GM18907 (cell line): ENCODE results near the gene CABP4.

Source experiments
- ATAC-seq: cut with Tn5 transposase; IDR thresholded peaks from one replicate; pipeline ENCODE4 v1.9.1; 2021; ENCODE audit warnings: mild to moderate bottlenecking, moderate library complexity; ENCODE audit not compliant: unreplicated experiment

The CABP4 gene

GRCh38 chr11:67494371-67495233, 39.4 kb downstream of the CABP4 start:
- ATAC-seq: no peak

GRCh38 chr11:67495234-67496005, 40.3 kb downstream of the CABP4 start:
- ATAC-seq: no peak

DNA sequence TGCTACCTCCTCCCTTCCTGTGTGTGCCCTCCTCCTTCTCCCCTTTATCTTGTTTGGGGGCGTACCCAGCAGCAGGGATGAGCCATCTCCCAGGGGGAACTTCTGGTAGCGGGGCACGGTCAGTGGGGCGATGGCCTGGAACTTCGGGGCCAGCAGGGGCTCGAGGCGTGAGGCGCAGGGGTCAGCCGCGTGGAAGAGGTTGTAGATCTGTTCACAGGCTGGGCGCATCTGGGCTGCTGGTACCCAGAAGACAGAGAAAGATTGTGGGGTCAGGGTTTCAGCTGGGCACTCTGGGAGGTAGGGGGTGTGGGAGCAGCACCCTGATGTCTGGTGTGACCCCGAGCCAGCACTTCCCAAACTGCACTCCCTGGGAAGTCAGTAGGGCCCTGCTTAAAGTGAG, 41.0 kb downstream of the CABP4 start:
- no peak for ATAC-seq

DNA sequence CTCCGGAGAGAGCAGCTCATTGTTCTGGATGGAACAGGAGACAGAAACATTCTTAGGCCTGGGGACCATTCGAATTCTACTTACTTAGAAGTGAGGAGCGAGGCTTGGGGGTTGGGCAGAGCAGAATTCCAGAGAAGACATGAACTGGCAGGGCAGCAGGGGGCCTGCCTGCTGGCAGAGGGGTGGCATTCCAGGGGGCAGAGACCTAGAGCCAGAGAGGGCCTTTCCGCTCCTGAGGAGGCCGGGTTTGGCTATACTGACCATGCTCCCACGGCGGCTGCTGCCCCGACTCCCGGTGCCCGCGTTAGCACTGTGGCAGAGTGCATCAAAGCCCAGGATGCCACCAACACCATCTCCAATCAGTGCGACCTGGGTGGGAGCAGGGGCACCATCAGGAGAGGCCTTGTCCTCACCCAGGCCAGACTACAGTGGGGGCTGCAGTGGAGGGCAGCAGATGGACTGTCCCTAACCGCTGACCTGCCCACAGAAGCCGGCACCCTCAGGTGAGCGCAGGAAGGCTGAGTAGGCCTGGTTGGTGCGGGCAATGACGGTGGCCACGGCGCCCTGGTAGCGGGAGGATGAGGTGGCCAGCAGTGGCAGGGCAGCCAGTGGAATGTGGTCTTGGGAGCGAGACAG, 42.6 kb downstream of the CABP4 start:
- ATAC-seq: no peak

DNA sequence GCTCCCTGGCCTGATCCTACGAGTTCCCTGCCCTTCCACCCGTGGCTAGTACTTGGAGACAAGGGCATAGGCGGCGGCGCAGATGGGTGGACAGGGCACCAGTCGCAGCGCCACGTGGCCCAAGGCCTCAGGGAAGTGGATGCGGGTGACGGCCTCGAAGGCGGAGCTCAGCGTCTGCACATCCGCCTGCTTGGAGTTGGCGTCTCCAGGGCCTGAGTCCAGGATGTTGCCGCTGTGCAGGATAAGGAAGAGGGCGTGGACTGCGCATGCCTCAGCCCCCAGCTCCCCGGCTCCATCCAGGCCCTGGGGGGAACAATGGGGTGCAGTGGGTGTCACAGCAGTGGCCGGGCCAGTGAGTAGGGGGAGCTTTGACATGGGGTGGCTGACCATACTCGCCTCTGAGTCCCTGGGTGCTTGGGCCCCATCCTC, 43.4 kb downstream of the CABP4 start:
- ATAC-seq: no peak

DNA sequence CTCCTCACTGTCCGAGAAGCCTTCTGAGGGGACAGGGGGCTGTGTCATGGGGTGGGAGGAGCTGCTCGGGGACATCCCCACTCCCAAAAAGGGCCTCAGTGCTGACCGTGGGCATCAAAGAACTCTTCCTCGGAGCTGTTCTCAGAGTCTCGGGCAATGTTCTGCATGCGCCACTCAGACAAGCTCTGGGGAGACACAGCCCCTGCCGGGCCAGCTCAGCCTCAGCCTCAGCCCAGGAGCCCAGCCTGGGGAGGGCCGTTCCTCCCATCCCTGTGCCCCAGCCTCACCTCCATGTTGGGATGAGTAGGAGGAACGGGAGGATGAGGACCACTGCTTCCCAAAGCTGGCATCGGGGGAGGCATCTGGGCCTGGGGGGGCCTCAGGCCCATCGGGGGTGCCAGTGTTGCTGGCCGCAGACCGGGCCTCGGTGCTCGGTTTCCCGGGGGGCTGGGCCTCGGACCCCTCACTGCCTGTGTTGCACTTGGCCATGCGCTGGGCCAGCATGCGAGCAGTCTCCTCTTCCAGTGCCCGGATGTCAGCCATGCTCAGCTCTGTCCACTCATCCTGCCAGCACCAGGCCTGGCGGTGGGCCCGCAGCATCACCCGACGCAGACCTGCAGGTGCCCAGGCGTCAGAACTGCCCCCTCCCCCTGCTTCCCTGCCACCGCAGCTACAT, 44.8 kb downstream of the CABP4 start:
- ATAC-seq: no peak

GRCh38 chr11:67500484-67500821, 45.3 kb downstream of the CABP4 start:
- ATAC-seq: no peak

DNA sequence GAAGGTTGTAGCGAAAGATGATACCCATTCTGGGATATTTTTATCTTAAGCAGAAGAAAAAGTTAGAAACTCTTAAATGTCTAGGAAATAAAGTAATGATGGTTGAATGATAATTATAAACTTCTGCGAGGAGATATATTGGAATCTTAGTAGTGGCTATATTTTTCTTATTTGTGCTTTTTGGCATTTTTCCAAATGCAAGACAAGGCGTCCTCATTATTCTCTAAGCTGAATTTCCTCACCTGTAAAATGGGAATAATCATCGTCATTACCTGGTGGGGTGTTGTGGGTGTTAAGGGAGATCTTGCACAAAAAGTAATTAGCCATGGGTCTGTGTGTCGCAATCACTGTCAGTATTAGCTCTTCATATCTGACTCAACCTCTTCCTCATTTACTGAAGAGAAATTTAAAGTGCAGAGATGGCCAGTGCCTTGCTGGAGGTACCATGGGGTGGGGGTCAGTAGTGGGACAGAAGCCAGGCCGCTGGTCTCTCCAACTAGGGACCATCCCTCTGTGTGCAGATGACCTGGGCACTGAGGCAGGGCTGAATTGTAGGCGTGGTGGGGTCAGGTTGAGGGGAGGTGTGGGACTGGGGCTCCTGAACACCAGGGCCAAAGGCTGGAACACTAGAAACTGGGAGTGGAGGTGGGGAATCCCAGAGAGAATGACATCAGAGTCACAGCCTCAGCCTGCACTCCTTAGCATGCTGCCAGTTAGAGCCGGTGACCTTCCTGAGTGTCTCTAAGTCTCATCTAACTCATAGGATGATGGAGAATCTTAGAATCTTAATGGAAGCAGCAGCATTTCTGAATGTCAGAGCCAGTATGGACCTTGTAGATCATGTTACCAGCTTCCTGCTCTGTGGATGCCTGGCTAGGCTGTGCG, 45.9 kb downstream of the CABP4 start:
- ATAC-seq: no peak

DNA sequence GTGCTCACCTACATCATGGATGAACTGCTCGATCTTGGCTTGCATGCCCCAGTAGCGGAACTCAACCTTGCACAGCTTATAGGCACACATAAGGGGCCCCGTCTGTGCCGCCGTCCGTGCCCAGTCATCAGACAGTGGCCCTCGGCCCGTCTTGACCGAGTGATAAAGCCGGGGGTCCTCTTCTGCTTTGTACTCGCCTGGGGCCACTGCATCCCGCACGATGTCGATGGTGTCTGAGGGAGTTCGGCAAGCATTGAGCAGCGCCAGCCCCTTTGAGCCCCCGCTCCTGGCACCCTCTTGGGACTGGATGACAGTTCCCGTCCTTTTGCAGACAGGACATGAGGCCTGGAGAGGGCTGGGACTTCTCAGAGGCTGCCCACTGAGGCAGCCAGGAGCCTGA, 46.7 kb downstream of the CABP4 start:
- no peak for ATAC-seq

DNA sequence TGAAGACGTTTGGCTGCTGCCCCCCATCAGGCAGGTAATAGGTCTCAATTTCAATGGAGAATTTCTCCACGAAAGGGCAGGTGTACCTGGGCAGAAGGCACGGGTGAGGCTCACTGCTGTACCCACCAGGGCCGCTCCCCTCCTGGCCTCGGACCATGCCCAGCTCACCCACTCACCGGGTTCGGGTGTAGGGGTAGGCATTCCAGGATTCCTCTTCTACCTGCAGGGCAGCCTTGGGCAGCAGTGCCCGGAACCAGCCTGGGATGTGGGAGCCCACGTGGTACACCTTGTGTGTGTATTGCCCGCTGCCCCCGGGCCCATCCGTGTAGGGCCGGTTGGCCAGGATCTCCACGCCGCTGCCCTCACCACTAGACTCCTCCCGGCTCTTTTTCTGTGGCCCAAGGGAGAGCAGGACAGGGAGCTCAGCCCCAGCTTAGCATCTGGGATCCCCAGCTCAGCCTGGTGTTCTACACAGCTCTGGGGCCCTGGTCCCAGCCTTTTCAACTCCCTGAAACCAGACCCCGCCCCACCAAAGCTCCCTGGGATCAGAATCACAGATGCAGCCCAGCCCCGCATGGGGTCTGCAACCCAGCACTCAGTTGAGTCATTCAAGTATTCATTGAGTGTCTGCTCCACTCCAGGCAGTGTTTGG, 47.3 kb downstream of the CABP4 start:
- no peak for ATAC-seq

DNA sequence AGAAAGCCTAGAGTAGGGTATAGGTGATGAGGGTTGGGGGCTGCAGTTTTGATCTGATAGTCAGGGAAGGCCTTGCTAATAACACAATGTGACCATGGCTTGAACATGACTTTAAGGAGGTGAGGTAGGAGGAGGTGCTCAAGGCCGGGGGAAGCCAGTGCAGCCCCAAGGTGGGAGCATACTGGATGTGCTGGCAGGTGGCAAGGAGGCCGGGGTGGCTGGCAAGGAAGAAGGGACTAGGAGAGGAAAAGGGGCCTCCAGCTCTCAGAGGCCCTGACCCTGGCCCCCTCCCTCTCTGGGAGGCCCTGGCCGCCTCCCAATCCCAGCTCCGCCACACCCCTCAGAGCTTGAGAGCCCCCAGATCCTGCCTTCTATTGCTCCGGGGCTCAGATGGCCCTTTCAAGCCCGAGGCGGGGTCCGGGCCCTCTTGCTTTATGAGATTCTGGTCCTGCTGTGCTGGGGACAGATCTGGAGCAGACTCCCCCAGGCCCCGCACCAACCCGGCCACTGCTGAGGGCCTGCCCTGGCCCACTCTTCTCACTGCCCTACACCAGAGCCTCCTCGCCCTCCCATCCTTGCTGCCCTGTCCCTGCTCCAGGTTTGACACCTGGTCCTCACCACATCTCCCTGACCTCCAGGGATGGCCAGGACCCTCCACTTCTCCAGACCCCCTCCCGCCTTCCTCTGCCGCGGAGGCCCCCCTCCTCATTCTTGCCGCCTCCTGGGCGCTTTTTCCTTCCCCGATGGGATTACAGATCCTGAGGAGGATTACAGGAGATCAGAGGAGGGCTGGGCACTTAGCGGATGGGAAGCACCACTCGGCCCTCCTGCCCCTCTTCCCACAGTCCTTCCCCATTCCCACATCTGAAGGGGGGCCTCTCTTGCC, 48.2 kb downstream of the CABP4 start:
- ATAC-seq: no peak

DNA sequence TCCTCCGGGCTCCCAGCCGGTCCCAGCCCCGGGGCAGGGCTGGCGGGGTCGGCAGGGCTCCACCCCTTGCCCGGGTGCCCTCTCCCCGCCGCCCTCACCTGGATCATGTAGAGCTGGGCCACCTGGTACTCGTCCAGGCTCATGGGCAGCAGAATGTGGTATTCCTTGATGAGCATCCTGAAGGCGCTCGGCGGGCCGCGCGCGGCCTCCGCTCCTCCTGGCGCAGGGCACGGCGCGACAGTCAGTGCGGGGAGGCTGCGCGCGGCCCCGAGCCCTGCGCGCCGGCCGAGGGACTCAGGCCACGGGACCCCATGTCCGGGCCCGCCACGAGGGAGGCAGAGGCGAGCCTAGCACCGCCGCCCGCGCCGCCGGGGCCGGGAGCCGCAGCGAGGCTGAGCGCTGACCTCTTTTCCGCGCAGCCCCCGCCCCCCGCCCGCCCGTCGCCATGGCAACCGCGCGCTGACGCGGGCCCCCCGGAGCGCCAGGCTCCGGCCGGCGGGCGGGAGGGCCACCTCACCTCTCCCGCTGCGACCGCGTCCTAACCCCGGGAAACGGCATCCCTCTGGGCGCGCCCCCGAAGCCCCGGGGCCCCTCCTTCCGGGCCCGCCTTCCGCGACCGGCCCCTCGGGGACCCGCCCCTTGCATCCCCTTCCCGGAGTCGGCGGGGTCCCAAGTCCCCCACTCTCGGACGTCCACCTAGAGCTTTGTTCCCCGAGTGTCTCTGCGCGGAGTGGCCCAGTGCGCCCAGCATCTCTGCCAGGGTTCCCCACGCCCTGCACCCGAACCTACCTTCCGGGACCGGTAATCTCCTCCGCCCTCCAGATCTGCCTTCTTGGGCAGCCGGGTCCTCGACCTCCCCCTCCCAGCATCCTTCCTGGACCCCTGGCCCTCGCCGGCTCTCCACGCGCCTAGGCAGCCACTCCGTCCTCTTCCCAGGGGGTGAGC, 49.1 kb downstream of the CABP4 start:
- no peak for ATAC-seq

- peak; percentile 18 for ATAC-seq
Observed at GRCh38 chr11:67504950-67505581, 49.9 kb downstream of the CABP4 start, which contains the start of gene PITPNM1. TSS of gene PITPNM1 (minus strand) at chr11:67505363. CDS start at chr11:67504180, 1,183 bp downstream.

DNA sequence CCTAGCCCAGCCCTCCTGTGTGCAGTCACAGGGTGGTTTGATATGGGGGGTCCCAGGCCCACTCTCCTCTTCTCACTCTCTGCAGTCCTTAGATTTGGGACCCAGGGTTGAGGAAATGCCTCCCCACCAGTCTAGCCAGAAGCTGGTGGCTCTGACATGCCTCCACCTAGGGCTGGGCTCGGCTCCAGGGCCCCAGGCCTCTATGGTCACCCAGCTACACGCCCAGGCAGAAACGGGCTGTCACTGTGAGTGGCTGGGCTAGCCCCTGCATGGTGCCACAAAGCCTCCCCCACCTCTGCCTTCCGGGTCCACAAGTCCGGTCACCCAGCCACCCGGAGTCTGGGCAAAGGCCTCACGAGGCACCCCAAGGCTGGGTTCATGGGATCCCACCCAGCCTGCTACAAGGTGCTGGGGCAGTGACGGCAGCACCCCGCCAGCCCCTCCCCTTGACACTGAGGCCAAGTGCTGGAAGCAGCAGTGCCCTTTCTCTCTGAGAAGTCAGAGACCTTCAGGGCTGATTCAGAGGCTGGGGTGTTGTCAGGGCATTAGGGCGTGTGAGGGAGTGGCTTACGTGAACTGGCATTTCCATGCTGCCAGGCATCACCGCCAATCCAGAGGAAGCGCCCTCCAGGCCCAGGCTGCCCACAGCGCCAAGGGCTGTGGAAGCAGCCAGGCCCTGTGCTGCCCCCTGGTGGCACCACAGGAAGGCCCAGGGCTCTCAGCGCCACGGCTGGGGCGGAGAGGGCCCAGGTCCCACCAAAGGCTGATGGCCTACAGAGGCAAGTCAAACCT, 50.6 kb downstream of the CABP4 start:
- no peak for ATAC-seq

DNA sequence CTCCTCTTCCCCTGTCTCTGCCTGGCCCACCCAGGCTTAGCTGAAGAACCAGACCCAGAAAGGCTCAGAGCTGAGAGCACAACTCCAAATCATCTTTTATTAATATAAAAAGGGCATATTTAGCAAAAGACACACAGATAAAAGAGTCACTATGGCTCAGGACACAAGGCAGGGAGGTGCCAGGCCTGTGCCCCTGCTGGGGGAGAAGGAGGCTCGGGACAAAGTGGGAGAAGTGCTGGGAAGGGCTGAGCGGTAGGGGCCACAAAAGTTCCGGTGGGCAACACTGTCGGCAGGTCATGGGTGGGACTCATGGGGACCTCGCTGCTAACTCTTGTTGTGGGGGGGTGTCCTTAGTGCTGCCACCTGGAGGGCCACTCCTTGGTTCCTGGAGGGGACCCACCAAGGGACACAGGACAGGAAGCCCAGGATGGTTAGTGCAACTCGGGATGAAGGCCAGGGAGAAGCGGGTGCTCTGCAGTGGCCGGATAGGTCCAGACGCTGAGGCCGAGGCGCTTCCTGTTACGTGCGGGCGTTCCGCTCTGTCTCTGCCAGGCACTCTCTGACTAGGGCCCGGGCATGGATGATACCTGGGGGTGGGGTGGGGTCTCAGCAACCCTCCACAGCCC, 51.4 kb downstream of the CABP4 start:
- ATAC-seq: no peak
